ENCODE results near the gene MSI2. TPM values are rescaled to one million over a fixed set of nuclear protein-coding genes. Genes with fewer than 3 reads are reported as not detected.

The MSI2 gene
- total RNA-seq, 1 experiment from 2014 or later: 169 TPM

GRCh38 chr17:57389473-57389872 is 133.2 kb downstream of the MSI2 start:
- 0 out of 2 replicates have a peak overlapping the region, but pooled peaks have one; percentile 58 for H3K27ac ChIP-seq (ENCODE audit: low read length)
- H3K9me2 ChIP-seq (replicated peaks; ENCODE audit: insufficient read depth, low read length): no peaks in the 10 kb centered on the region
- peaks cover 37% of the 10 kb centered on the region for H3K4me1 ChIP-seq (ENCODE audit: low read length)
- no peak overlapping the region for H3K4me2 ChIP-seq (ENCODE audit: low read depth, low read length, poor library complexity, severe bottlenecking)
- peaks cover 96% of the 10 kb centered on the region for H3K79me2 ChIP-seq (ENCODE audit: low read length)
- no peak overlapping the region for H3K4me3 ChIP-seq (ENCODE audit: low read length)
- no peaks in the 10 kb centered on the region for H3K27me3 ChIP-seq (ENCODE audit: low read length)
- peaks cover 43% of the 10 kb centered on the region for H3K36me3 ChIP-seq (ENCODE audit: insufficient read depth, low read length)
- no peak overlapping the region for H3K9ac ChIP-seq (ENCODE audit: low read length)
- H4K20me1 ChIP-seq (ENCODE audit: insufficient read depth, low read depth, low read length): peaks cover 3% of the 10 kb centered on the region; the same call in 1 of the 2 replicates
- DNase-seq: no peak
- no peak overlapping the region for H2AFZ ChIP-seq (ENCODE audit: low read length)
- H3K9me3 ChIP-seq (ENCODE audit: low read length): peaks cover 15% of the 10 kb centered on the region; the same call in 1 of the 2 replicates

GRCh38 chr17:57391076-57391825 is 134.9 kb downstream of the MSI2 start:
- no peak overlapping the region for H3K4me3 ChIP-seq (ENCODE audit: low read length)
- H3K9ac ChIP-seq (ENCODE audit: low read length): no peak overlapping the region
- H2AFZ ChIP-seq (ENCODE audit: low read length): no peak overlapping the region
- H3K27ac ChIP-seq (ENCODE audit: low read length): peak overlapping the region; percentile 13; the same call in 1 of the 2 replicates
- H3K79me2 ChIP-seq (ENCODE audit: low read length): peaks cover 96% of the 10 kb centered on the region
- no peak overlapping the region for H3K4me2 ChIP-seq (ENCODE audit: low read depth, low read length, poor library complexity, severe bottlenecking)
- peaks cover 45% of the 10 kb centered on the region for H3K4me1 ChIP-seq (ENCODE audit: low read length)
- peaks cover 3% of the 10 kb centered on the region; the same call in 1 of the 2 replicates for H4K20me1 ChIP-seq (ENCODE audit: insufficient read depth, low read depth, low read length)
- H3K27me3 ChIP-seq (ENCODE audit: low read length): no peaks in the 10 kb centered on the region
- H3K9me2 ChIP-seq (replicated peaks; ENCODE audit: insufficient read depth, low read length): no peaks in the 10 kb centered on the region
- peaks cover 30% of the 10 kb centered on the region for H3K36me3 ChIP-seq (ENCODE audit: insufficient read depth, low read length)
- DNase-seq: no peak
- H3K9me3 ChIP-seq (ENCODE audit: low read length): peaks cover 12% of the 10 kb centered on the region; the same call in 1 of the 2 replicates

GRCh38 chr17:57391857-57392471 is 135.6 kb downstream of the MSI2 start:
- Histone ChIP-seq H2AFZ (ENCODE audit: low read length) (no peak overlapping the region), H3K27me3 (ENCODE audit: low read length) (no peaks in the 10 kb centered on the region), H3K4me2 (ENCODE audit: low read depth, low read length, poor library complexity, severe bottlenecking) (no peak overlapping the region), H3K9me3 (ENCODE audit: low read length) (peaks cover 5% of the 10 kb centered on the region; the same call in 1 of the 2 replicates), H3K27ac (ENCODE audit: low read length) (no peak overlapping the region), H3K4me1 (ENCODE audit: low read length) (peaks cover 53% of the 10 kb centered on the region), H3K9ac (ENCODE audit: low read length) (no peak overlapping the region), H3K79me2 (ENCODE audit: low read length) (peaks cover 96% of the 10 kb centered on the region), H3K9me2 (replicated peaks; ENCODE audit: insufficient read depth, low read length) (no peaks in the 10 kb centered on the region), H3K36me3 (ENCODE audit: insufficient read depth, low read length) (peaks cover 23% of the 10 kb centered on the region), H4K20me1 (ENCODE audit: insufficient read depth, low read depth, low read length) (peaks cover 3% of the 10 kb centered on the region; the same call in 1 of the 2 replicates), H3K4me3 (ENCODE audit: low read length) (no peak overlapping the region)
- DNase-seq: no peak

- H3K9me3 ChIP-seq (ENCODE audit: low read length): no peaks in the 10 kb centered on the region
- no peak for DNase-seq
- no peak overlapping the region for H3K4me3 ChIP-seq (ENCODE audit: low read length)
- H3K9ac ChIP-seq (ENCODE audit: low read length): no peak overlapping the region
- peaks cover 13% of the 10 kb centered on the region for H3K36me3 ChIP-seq (ENCODE audit: insufficient read depth, low read length)
- peaks cover 67% of the 10 kb centered on the region for H3K4me1 ChIP-seq (ENCODE audit: low read length)
- no peak overlapping the region for H3K4me2 ChIP-seq (ENCODE audit: low read depth, low read length, poor library complexity, severe bottlenecking)
- H3K79me2 ChIP-seq (ENCODE audit: low read length): peaks cover 96% of the 10 kb centered on the region
- no peak overlapping the region for H3K27ac ChIP-seq (ENCODE audit: low read length)
- H2AFZ ChIP-seq (ENCODE audit: low read length): no peak overlapping the region
- no peaks in the 10 kb centered on the region for H3K27me3 ChIP-seq (ENCODE audit: low read length)
- no peaks in the 10 kb centered on the region for H3K9me2 ChIP-seq (replicated peaks; ENCODE audit: insufficient read depth, low read length)
- H4K20me1 ChIP-seq (ENCODE audit: insufficient read depth, low read depth, low read length): peaks cover 3% of the 10 kb centered on the region; the same call in 1 of the 2 replicates
Measured at GRCh38 chr17:57393368-57393767, 137.0 kb downstream of the MSI2 start.

- no peak for DNase-seq
- H2AFZ ChIP-seq (ENCODE audit: low read length): no peak overlapping the region
- peaks cover 74% of the 10 kb centered on the region for H3K4me1 ChIP-seq (ENCODE audit: low read length)
- no peaks in the 10 kb centered on the region for H3K9me3 ChIP-seq (ENCODE audit: low read length)
- H3K36me3 ChIP-seq (ENCODE audit: insufficient read depth, low read length): peaks cover 13% of the 10 kb centered on the region
- H3K4me3 ChIP-seq (ENCODE audit: low read length): no peak overlapping the region
- no peak overlapping the region for H3K9ac ChIP-seq (ENCODE audit: low read length)
- H3K4me2 ChIP-seq (ENCODE audit: low read depth, low read length, poor library complexity, severe bottlenecking): no peak overlapping the region
- peaks cover 3% of the 10 kb centered on the region; the same call in 1 of the 2 replicates for H4K20me1 ChIP-seq (ENCODE audit: insufficient read depth, low read depth, low read length)
- peaks cover 98% of the 10 kb centered on the region for H3K79me2 ChIP-seq (ENCODE audit: low read length)
- H3K9me2 ChIP-seq (replicated peaks; ENCODE audit: insufficient read depth, low read length): no peaks in the 10 kb centered on the region
- H3K27me3 ChIP-seq (ENCODE audit: low read length): no peaks in the 10 kb centered on the region
- peak overlapping the region; percentile 29; the same call in 1 of the 2 replicates for H3K27ac ChIP-seq (ENCODE audit: low read length)
Measured at GRCh38 chr17:57394375-57394774, 138.1 kb downstream of the MSI2 start.

GRCh38 chr17:57395721-57396321 is 139.5 kb downstream of the MSI2 start:
- no peak for DNase-seq
- H3K9me3 ChIP-seq (ENCODE audit: low read length): no peaks in the 10 kb centered on the region
- no peak overlapping the region for H2AFZ ChIP-seq (ENCODE audit: low read length)
- peaks cover 75% of the 10 kb centered on the region for H3K4me1 ChIP-seq (ENCODE audit: low read length)
- no peaks in the 10 kb centered on the region for H3K27me3 ChIP-seq (ENCODE audit: low read length)
- peaks cover 3% of the 10 kb centered on the region; the same call in 1 of the 2 replicates for H4K20me1 ChIP-seq (ENCODE audit: insufficient read depth, low read depth, low read length)
- peaks cover 98% of the 10 kb centered on the region for H3K79me2 ChIP-seq (ENCODE audit: low read length)
- H3K4me3 ChIP-seq (ENCODE audit: low read length): no peak overlapping the region
- no peaks in the 10 kb centered on the region for H3K9me2 ChIP-seq (replicated peaks; ENCODE audit: insufficient read depth, low read length)
- no peak overlapping the region for H3K4me2 ChIP-seq (ENCODE audit: low read depth, low read length, poor library complexity, severe bottlenecking)
- peaks cover 13% of the 10 kb centered on the region for H3K36me3 ChIP-seq (ENCODE audit: insufficient read depth, low read length)
- H3K9ac ChIP-seq (ENCODE audit: low read length): no peak overlapping the region
- H3K27ac ChIP-seq (ENCODE audit: low read length): peak overlapping the region; percentile 66

GRCh38 chr17:57396511-57396921 is 140.2 kb downstream of the MSI2 start:
- no peaks in the 10 kb centered on the region for H3K9me3 ChIP-seq (ENCODE audit: low read length)
- DNase-seq: no peak
- no peaks in the 10 kb centered on the region for H3K9me2 ChIP-seq (replicated peaks; ENCODE audit: insufficient read depth, low read length)
- H4K20me1 ChIP-seq (ENCODE audit: insufficient read depth, low read depth, low read length): peaks cover 3% of the 10 kb centered on the region; the same call in 1 of the 2 replicates
- H3K36me3 ChIP-seq (ENCODE audit: insufficient read depth, low read length): peaks cover 13% of the 10 kb centered on the region
- H3K4me3 ChIP-seq (ENCODE audit: low read length): no peak overlapping the region
- no peaks in the 10 kb centered on the region for H3K27me3 ChIP-seq (ENCODE audit: low read length)
- H3K4me2 ChIP-seq (ENCODE audit: low read depth, low read length, poor library complexity, severe bottlenecking): no peak overlapping the region
- H3K27ac ChIP-seq (ENCODE audit: low read length): peak overlapping the region; percentile 66
- H3K4me1 ChIP-seq (ENCODE audit: low read length): peaks cover 75% of the 10 kb centered on the region
- H3K79me2 ChIP-seq (ENCODE audit: low read length): peaks cover 98% of the 10 kb centered on the region
- H3K9ac ChIP-seq (ENCODE audit: low read length): no peak overlapping the region
- no peak overlapping the region for H2AFZ ChIP-seq (ENCODE audit: low read length)

- no peak overlapping the region for H2AFZ ChIP-seq (ENCODE audit: low read length)
- no peak overlapping the region for H3K9ac ChIP-seq (ENCODE audit: low read length)
- H4K20me1 ChIP-seq (ENCODE audit: insufficient read depth, low read depth, low read length): no peaks in the 10 kb centered on the region
- H3K4me3 ChIP-seq (ENCODE audit: low read length): no peak overlapping the region
- no peaks in the 10 kb centered on the region for H3K27me3 ChIP-seq (ENCODE audit: low read length)
- no peak overlapping the region for H3K4me2 ChIP-seq (ENCODE audit: low read depth, low read length, poor library complexity, severe bottlenecking)
- no peaks in the 10 kb centered on the region for H3K9me3 ChIP-seq (ENCODE audit: low read length)
- H3K9me2 ChIP-seq (replicated peaks; ENCODE audit: insufficient read depth, low read length): no peaks in the 10 kb centered on the region
- H3K36me3 ChIP-seq (ENCODE audit: insufficient read depth, low read length): peaks cover 10% of the 10 kb centered on the region
- DNase-seq: no peak
- H3K27ac ChIP-seq (ENCODE audit: low read length): peak overlapping the region; percentile 66
- H3K79me2 ChIP-seq (ENCODE audit: low read length): peaks cover 98% of the 10 kb centered on the region
- H3K4me1 ChIP-seq (ENCODE audit: low read length): peaks cover 81% of the 10 kb centered on the region
Measured at GRCh38 chr17:57397402-57397801, 141.1 kb downstream of the MSI2 start.
